Breast epithelium (tissue), 3 donors: ENCODE results near the gene VAC14.

Experiments used
- CTCF ChIP-seq, 3 donors: fragments of 450-650 bp; IDR thresholded peaks; one replicate each; pipeline ENCODE4 v1.5.1; 2016 to 2017; ENCODE audit warnings: antibody characterized with exemption in 3 of 3, mild to moderate bottlenecking in 3 of 3, moderate library complexity in 3 of 3
- POLR2A ChIP-seq: fragments of 450-650 bp; IDR thresholded peaks from one replicate; pipeline ENCODE4 v1.6.1; 2016; ENCODE audit warnings: antibody characterized with exemption, mild to moderate bottlenecking, moderate library complexity
- POLR2AphosphoS5 ChIP-seq, 3 donors: sonication (generic); formaldehyde crosslinking; IDR thresholded peaks; one replicate each; pipeline ENCODE4 v1.6.1; 2017; ENCODE audit warnings: antibody characterized with exemption in 3 of 3

DNA sequence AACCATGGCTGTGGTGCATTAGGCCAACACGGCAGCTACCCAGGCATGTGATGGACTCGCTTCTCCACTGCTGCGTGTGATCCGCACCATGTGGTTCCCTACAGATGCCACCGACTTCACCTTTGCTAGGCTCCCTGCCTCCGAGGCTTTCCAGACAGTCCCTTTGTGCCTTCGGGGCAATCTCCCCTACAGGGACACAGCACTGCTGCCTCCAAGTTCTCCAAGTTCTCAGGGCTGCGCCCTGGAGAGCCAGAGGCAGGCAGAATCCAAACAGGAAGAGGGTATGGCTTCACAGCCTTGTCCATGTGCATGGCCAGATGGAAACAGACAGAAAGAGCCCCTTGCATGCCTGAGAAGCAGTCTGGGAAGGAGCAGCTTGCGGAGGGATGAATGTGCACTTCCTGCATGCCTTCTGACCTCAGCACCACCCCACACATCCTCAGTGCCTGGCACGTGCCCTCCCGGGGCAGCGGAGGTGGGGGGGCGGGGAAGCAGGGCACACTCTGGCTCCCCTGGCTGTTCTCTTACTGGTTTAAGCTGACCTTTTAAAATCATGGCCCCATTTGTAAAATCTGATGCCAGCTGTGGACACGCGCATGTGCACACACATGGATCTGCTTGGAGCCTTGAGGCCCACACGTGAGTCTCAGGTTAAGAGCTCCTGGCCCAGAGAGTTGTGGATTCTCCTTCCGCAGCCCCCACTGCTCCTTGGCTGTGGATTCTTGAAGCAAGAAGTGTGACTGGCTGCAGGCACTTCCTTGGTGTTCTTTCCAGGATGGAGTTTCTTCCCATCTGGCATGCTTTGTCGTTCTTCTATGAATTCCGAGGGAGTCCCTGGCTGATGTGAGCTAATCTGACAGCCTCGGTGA lies 59.8 kb downstream of the VAC14 start:
- TF ChIP-seq POLR2A (no peak), CTCF (IDR thresholded peaks at IDR 0.05) (no peak), POLR2AphosphoS5 (IDR thresholded peaks at IDR 0.05) (no peak)
